ENCODE results near the gene YWHAB. TPM values are rescaled to one million over a fixed set of nuclear protein-coding genes. Genes with fewer than 3 reads are reported as not detected.

Gene YWHAB
- total RNA-seq, 1 donor from 2014 or later, result 181 TPM

- Mint-ChIP-seq H3K9me3 (ENCODE audit: unreplicated experiment) (no peaks in the 10 kb centered on the region), H3K4me1 (ENCODE audit: low read depth, unreplicated experiment) (no peaks in the 10 kb centered on the region), H3K27me3 (ENCODE audit: unreplicated experiment) (peaks cover 2% of the 10 kb centered on the region), H3K36me3 (ENCODE audit: unreplicated experiment) (peaks cover 4% of the 10 kb centered on the region), H3K27ac (ENCODE audit: unreplicated experiment) (no peak overlapping the region), H3K4me3 (ENCODE audit: unreplicated experiment) (no peak overlapping the region)
- no peak for TF ChIP-seq CTCF (IDR thresholded peaks at IDR 0.05; ENCODE audit: partially characterized antibody, unreplicated experiment)
- DNase-seq, result no peak
These were observed 55.7 kb downstream of the YWHAB start for GRCh38 chr20:44941120-44941691.

- Mint-ChIP-seq H3K4me1 (ENCODE audit: low read depth, unreplicated experiment) (no peaks in the 10 kb centered on the region), H3K36me3 (ENCODE audit: unreplicated experiment) (peaks cover 4% of the 10 kb centered on the region), H3K4me3 (ENCODE audit: unreplicated experiment) (no peak overlapping the region), H3K27me3 (ENCODE audit: unreplicated experiment) (peaks cover 2% of the 10 kb centered on the region), H3K9me3 (ENCODE audit: unreplicated experiment) (no peaks in the 10 kb centered on the region), H3K27ac (ENCODE audit: unreplicated experiment) (no peak overlapping the region)
- DNase-seq, result no peak
- TF ChIP-seq CTCF (IDR thresholded peaks at IDR 0.05; ENCODE audit: partially characterized antibody, unreplicated experiment), result no peak
These were observed 56.9 kb downstream of the YWHAB start for GRCh38 chr20:44942264-44942973.

- no peak overlapping the region for H3K4me3 Mint-ChIP-seq (ENCODE audit: unreplicated experiment)
- no peak for TF ChIP-seq CTCF (IDR thresholded peaks at IDR 0.05; ENCODE audit: partially characterized antibody, unreplicated experiment)
- no peaks in the 10 kb centered on the region for H3K27me3 Mint-ChIP-seq (ENCODE audit: unreplicated experiment)
- no peaks in the 10 kb centered on the region for H3K9me3 Mint-ChIP-seq (ENCODE audit: unreplicated experiment)
- H3K27ac Mint-ChIP-seq (ENCODE audit: unreplicated experiment), result no peak overlapping the region
- DNase-seq, result no peak
- peaks cover 4% of the 10 kb centered on the region for H3K36me3 Mint-ChIP-seq (ENCODE audit: unreplicated experiment)
- no peaks in the 10 kb centered on the region for H3K4me1 Mint-ChIP-seq (ENCODE audit: low read depth, unreplicated experiment)
These were observed 58.3 kb downstream of the YWHAB start for GRCh38 chr20:44943828-44944227.

- H3K27ac Mint-ChIP-seq (ENCODE audit: unreplicated experiment), result no peak overlapping the region
- no peaks in the 10 kb centered on the region for H3K9me3 Mint-ChIP-seq (ENCODE audit: unreplicated experiment)
- no peak for DNase-seq
- no peaks in the 10 kb centered on the region for H3K4me1 Mint-ChIP-seq (ENCODE audit: low read depth, unreplicated experiment)
- no peak for TF ChIP-seq CTCF (IDR thresholded peaks at IDR 0.05; ENCODE audit: partially characterized antibody, unreplicated experiment)
- no peaks in the 10 kb centered on the region for H3K27me3 Mint-ChIP-seq (ENCODE audit: unreplicated experiment)
- H3K4me3 Mint-ChIP-seq (ENCODE audit: unreplicated experiment), result no peak overlapping the region
- H3K36me3 Mint-ChIP-seq (ENCODE audit: unreplicated experiment), result no peaks in the 10 kb centered on the region
These were observed 59.8 kb downstream of the YWHAB start for GRCh38 chr20:44945261-44945660.

- no peak for DNase-seq
- no peaks in the 10 kb centered on the region for H3K4me1 Mint-ChIP-seq (ENCODE audit: low read depth, unreplicated experiment)
- H3K9me3 Mint-ChIP-seq (ENCODE audit: unreplicated experiment), result no peaks in the 10 kb centered on the region
- H3K4me3 Mint-ChIP-seq (ENCODE audit: unreplicated experiment), result no peak overlapping the region
- TF ChIP-seq CTCF (IDR thresholded peaks at IDR 0.05; ENCODE audit: partially characterized antibody, unreplicated experiment), result no peak
- no peaks in the 10 kb centered on the region for H3K36me3 Mint-ChIP-seq (ENCODE audit: unreplicated experiment)
- H3K27me3 Mint-ChIP-seq (ENCODE audit: unreplicated experiment), result no peaks in the 10 kb centered on the region
- H3K27ac Mint-ChIP-seq (ENCODE audit: unreplicated experiment), result no peak overlapping the region
These were observed 60.9 kb downstream of the YWHAB start for GRCh38 chr20:44946271-44946852.
